Psoas muscle (tissue), 8 donors: ENCODE results near the gene REST. TPM values are rescaled to one million over a fixed set of nuclear protein-coding genes. Genes with fewer than 3 reads are reported as not detected.
"Not testable (repeated sequence)": the region's sequence is repeated elsewhere in the genome, so short reads cannot be mapped to it uniquely, and the experiment has no call there.

Experiments
- ATAC-seq, 4 donors: fragments of 200-7000 bp; cut with Tn5 transposase; one replicate each; pipeline ENCODE4 v1.9.1; 2020; ENCODE audit warnings: moderate library complexity in 3 of 4, mild to moderate bottlenecking in 2 of 4
- DNase-seq, 2 donors: peaks; one replicate each; pipeline ENCODE4 v3.0.0-alpha.2; 2020
- H3K27ac ChIP-seq: fragments of 200-600 bp; one replicate; pipeline ENCODE4 v1.8.0; 2022
- H3K27me3 ChIP-seq, 3 donors: fragments of 200-600 bp in 1 of 3; one replicate each; pipeline versions ENCODE4 v1.6.1 to v1.8.0; 2013 to 2022; ENCODE audit warnings: low read length in 2 of 3, mild to moderate bottlenecking in 2 of 3, moderate library complexity in 1 of 3; ENCODE audit not compliant: insufficient read depth in 3 of 3
- H3K36me3 ChIP-seq, 2 donors: fragments of 200-600 bp in 1 of 2; one replicate each; pipeline versions ENCODE4 v1.6.1 to v1.8.0; 2013 to 2022; ENCODE audit warnings: low read depth in 1 of 2, mild to moderate bottlenecking in 1 of 2, moderate library complexity in 1 of 2; ENCODE audit not compliant: insufficient read depth in 1 of 2
- H3K4me1 ChIP-seq: fragments of 200-600 bp; one replicate; pipeline ENCODE4 v1.8.0; 2022
- H3K4me3 ChIP-seq: fragments of 200-600 bp; one replicate; pipeline ENCODE4 v1.8.0; 2022; ENCODE audit warnings: mild to moderate bottlenecking
- H3K9me3 ChIP-seq: fragments of 200-600 bp; one replicate; pipeline ENCODE4 v1.8.0; 2022
- WGBS, 3 donors: extraction: QIAGEN DNeasy Blood & Tissue Kit; methylation state at CpG; one replicate each; pipeline versions ENCODE4 v1.1.6 to v1.1.7; 2013; 5-methylcytosine and 5-hydroxymethylcytosine counted together
- intact Hi-C, 2 donors: fragments of 100-400 bp; cut with DNase I; formaldehyde crosslinking; loops; one replicate each; pipeline versions ENCODE4 v1.11.0 to v1.14.2; 2022
- polyA plus RNA-seq, 3 donors: library from polyadenylated mRNA; stranded (reverse); fragments of 200-250 nt; gene quantifications; one replicate each; pipeline ENCODE4 v1.2.3, GENCODE V29; 2013
- total RNA-seq, 4 donors: library from RNA; stranded (reverse); fragmentation: NEBNext Ultra II Directional in 2 of 4; extraction: Animal tissue kit (Norgen Biotek cat#: 25700) in 2 of 4; gene quantifications; one replicate each; pipeline versions ENCODE4 v1.2.1 to v1.2.4, GENCODE V29; 2021 to 2023
- TF ChIP-seq, protein P1 (sequence below): fragments of 200-600 bp; IDR thresholded peaks from one replicate; pipeline ENCODE4 v1.8.0; 2022; ENCODE audit warnings: antibody characterized with exemption
- donor health status: healthy with polysubstance abuse.
- donor health status: DM: no; HTN: no; CAD: no; lungs with moderate emphysema.
- donor health status: Bipolar disorder and iron deficiency.
- donor health status: healthy.
- donor health status: DM: yes; HTN: yes; CAD: no.
- donor health status: DM: no; HTN: no; CAD: no.
- donor health status: DM: no; HTN: no; CAD: no.
- donor health status: DM: yes; HTN: yes; CAD: no.

Gene REST
- total and polyA plus RNA-seq, 7 donors, result 2.5 to 21.4 (median 13.5) TPM

DNA sequence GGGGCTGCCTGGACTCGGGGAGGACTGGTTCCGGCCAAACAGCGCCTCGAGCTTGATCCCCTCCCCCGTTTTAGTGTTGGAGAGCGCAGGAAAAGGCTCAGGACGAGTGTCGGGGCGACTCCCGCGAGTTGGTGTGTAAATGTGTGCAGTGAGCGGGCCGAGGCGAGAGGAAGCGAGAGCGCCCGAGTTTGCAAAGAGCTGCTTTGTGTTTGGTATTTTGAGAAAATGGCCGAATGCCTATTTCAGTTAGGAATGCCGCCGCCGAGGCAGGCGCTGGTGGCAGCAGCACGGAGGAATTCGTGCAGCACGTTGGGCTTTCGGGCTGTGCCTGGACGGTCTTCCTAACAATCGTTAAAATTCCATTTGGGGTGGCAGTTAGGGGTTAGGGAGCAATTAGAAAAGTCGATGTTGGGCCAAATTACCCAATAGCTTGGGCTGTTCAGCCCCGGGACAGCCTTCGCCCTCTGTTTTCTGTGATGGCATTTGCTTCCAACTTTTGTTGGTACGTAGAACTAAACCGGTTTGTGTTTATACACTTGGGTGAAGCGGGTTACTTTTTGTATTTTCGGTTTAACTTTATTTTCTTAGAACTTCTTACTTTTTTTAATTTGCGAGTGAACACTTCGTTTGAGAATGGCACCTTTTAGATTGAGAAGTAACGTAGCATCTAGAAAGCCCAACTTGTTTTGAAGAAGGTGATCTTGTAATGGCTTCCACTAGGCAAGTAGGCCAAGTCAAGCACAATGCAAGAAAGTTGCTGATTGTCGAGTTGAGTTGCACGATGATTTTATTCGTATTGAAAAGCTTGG is 1.6 kb downstream of the REST start:
- intact Hi-C loops, result loop anchor here in 1 of 2 donors (5.0 kb wide), 3 partner anchors 48 to 472 kb away; partner anchors contain the start of genes NOA1, PAICS, POLR2B and PPAT
- H3K4me1 ChIP-seq, result peaks cover 26% of the 10 kb centered on the region
- 3 to 4% (median 4%) methylated on average over 41 of the region's 41 CpGs for WGBS, 3 donors
- no peaks in the 10 kb centered on the region for H3K27me3 ChIP-seq
- H3K9me3 ChIP-seq, result no peaks in the 10 kb centered on the region
- peak overlapping the region; percentile 96 for H3K4me3 ChIP-seq
- peaks cover 0 to 7% of the 10 kb centered on the region in 2 donors for H3K36me3 ChIP-seq
- ATAC-seq, result peak; percentile 11 to 41 (median 22)
- TF ChIP-seq, protein P1, sequence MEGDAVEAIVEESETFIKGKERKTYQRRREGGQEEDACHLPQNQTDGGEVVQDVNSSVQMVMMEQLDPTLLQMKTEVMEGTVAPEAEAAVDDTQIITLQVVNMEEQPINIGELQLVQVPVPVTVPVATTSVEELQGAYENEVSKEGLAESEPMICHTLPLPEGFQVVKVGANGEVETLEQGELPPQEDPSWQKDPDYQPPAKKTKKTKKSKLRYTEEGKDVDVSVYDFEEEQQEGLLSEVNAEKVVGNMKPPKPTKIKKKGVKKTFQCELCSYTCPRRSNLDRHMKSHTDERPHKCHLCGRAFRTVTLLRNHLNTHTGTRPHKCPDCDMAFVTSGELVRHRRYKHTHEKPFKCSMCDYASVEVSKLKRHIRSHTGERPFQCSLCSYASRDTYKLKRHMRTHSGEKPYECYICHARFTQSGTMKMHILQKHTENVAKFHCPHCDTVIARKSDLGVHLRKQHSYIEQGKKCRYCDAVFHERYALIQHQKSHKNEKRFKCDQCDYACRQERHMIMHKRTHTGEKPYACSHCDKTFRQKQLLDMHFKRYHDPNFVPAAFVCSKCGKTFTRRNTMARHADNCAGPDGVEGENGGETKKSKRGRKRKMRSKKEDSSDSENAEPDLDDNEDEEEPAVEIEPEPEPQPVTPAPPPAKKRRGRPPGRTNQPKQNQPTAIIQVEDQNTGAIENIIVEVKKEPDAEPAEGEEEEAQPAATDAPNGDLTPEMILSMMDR, result no peak
- H3K27ac ChIP-seq, result peak overlapping the region; percentile 91
- DNase-seq, result peak in 1 of 2 donors; percentile 73

DNA sequence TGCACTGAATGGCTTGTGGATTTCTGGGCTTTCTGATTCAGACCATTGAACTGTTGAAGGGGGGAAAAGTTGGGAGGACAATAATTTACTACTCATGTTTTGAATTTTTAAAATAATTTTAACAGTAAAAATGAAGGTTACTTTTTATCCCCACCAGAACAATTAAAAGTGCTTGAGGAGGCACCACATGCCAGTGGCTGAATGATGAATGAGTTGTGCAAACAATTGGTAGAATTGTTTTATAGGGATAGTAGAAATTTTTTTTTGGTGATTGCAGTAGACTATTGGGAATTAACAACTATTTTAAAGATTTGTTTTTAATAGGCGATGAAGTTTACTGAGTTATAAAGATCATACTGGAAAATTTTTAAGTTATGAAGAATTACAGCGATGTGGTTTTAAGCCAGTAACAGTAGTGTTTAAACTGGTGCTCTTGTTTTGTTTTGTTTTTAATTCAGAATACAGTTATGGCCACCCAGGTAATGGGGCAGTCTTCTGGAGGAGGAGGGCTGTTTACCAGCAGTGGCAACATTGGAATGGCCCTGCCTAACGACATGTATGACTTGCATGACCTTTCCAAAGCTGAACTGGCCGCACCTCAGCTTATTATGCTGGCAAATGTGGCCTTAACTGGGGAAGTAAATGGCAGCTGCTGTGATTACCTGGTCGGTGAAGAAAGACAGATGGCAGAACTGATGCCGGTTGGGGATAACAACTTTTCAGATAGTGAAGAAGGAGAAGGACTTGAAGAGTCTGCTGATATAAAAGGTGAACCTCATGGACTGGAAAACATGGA is 2.7 kb downstream of the REST start:
- TF ChIP-seq, protein P1, result no peak
- H3K36me3 ChIP-seq, result peaks cover 0 to 7% of the 10 kb centered on the region in 2 donors
- ATAC-seq, result no peak
- no peak overlapping the region for H3K27ac ChIP-seq
- DNase-seq, result no peak
- intact Hi-C loops, result loop anchor here in 1 of 2 donors (10.0 kb wide), 1 partner anchor 64 kb away; the partner anchor contains the start of genes NOA1 and POLR2B
- H3K4me1 ChIP-seq, result peaks cover 26% of the 10 kb centered on the region
- peak overlapping the region; percentile 96 for H3K4me3 ChIP-seq
- WGBS, 3 donors, result 39 to 48% (median 40%) methylated on average over 6 of the region's 6 CpGs
- no peaks in the 10 kb centered on the region for H3K27me3 ChIP-seq
- no peaks in the 10 kb centered on the region for H3K9me3 ChIP-seq

DNA sequence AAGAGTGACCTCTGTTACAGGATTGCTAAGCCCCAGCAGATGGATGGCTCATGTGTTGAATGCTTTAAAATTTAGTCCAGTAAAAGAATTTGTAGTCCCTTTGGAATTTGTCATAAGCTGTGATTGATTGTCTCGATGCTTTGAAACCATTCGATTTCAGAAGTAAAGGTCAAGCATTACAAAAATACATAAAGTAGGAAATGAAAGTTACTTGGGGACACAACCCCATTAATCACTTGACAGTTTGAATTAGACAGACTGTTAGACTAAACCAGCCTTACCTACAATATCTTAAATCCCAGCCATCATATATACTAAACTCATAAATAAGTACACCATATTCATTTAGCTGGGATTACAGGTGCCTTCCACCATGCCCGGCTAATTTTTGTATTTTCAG is 6.6 kb downstream of the REST start:
- TF ChIP-seq, protein P1, result no peak
- no peak for DNase-seq
- intact Hi-C loops, result loop anchor here in 1 of 2 donors (10.0 kb wide), 1 partner anchor 60 kb away; the partner anchor contains the start of genes NOA1 and POLR2B
- H3K9me3 ChIP-seq, result no peaks in the 10 kb centered on the region
- WGBS, 3 donors, result 61 to 67% (median 65%) methylated on average over 3 of the region's 3 CpGs
- no peak overlapping the region for H3K4me3 ChIP-seq
- H3K27me3 ChIP-seq, result no peaks in the 10 kb centered on the region
- H3K36me3 ChIP-seq, result peaks cover 0 to 21% of the 10 kb centered on the region in 2 donors
- peaks cover 26% of the 10 kb centered on the region for H3K4me1 ChIP-seq
- no peak overlapping the region for H3K27ac ChIP-seq
- no peak for ATAC-seq

DNA sequence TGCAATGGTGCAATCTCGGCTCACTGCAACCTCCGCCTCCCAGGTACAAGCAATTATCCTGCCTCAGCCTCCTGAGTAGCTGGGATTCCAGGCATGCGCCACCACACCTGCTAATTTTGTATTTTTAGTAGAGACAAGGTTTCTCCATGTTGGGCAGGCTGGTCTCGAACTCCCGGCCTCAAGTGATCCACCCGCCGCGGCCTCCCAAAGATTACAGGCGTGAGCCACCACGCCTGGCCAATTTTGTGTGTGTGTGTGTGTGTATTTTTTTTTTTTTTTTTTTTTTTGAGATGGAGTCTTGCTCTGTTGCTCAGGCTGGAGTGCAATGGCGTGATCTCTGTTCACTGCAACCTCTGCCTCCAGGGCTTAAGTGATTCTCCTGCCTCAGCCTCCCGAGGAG is 7.3 kb downstream of the REST start:
- Histone ChIP-seq H3K36me3 (peaks cover 0 to 24% of the 10 kb centered on the region in 2 donors), H3K4me1 (peaks cover 21% of the 10 kb centered on the region)
- not testable (repeated sequence) for H3K27me3 ChIP-seq, ATAC-seq, H3K27ac ChIP-seq, H3K4me3 ChIP-seq, H3K9me3 ChIP-seq, DNase-seq
- WGBS, 3 donors, result 96% methylated on average over 12 of the region's 12 CpGs
- intact Hi-C loops, result loop anchor here in 1 of 2 donors (10.0 kb wide), 1 partner anchor 60 kb away; the partner anchor contains the start of genes NOA1 and POLR2B

DNA sequence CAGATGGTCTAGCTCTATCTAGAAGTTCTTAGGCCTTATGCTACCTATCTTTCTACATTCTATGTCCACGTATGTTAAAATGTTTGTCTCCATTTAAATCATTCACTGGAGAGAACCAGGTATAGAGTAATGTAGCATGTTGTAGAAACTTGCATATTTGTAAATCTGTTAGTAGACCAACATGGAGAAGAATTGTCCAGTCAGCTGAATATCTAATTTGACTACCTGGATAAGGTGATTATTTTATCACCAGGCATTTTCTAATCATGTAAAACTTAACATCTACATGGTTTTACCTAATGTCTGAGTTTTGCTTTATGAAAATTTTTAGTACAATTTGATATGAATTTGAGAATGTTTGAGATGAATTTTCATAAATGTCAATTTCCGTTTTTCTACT is 19.5 kb downstream of the REST start:
- Histone ChIP-seq H3K27ac (no peak overlapping the region), H3K36me3 (peaks cover 5 to 45% of the 10 kb centered on the region in 2 donors), H3K27me3 (no peaks in the 10 kb centered on the region), H3K4me1 (no peaks in the 10 kb centered on the region), H3K4me3 (no peak overlapping the region), H3K9me3 (no peaks in the 10 kb centered on the region)
- DNase-seq (no peak), ATAC-seq (no peak)
- WGBS, 3 donors, result 73 to 80% (median 74%) methylated on average over 2 of the region's 2 CpGs
- intact Hi-C loops, result no loop called here
- TF ChIP-seq, protein P1, result no peak
